Left ventricle myocardium inferior (tissue), 1 donor: ENCODE measurements around the gene IGSF21. TPM values are rescaled to one million over a fixed set of nuclear protein-coding genes. Genes with fewer than 3 reads are reported as not detected.

Experiments
- DNase-seq: peaks from one replicate; pipeline ENCODE4 v3.0.0-alpha.2; 2020
- H3K27ac ChIP-seq: fragments of 200-600 bp; replicated peaks from 2 replicates; pipeline ENCODE4 v1.8.0; 2021
- H3K27me3 ChIP-seq: fragments of 200-600 bp; 2 replicates; pipeline ENCODE4 v1.8.0; 2021; ENCODE audit warnings: low read depth
- H3K36me3 ChIP-seq: fragments of 200-600 bp; 2 replicates; pipeline ENCODE4 v1.8.0; 2021
- H3K4me1 ChIP-seq: fragments of 200-600 bp; 2 replicates; pipeline ENCODE4 v1.8.0; 2021
- H3K4me3 ChIP-seq: fragments of 200-600 bp; 2 replicates; pipeline ENCODE4 v1.8.0; 2021; ENCODE audit warnings: mild to moderate bottlenecking, moderate library complexity
- H3K9me3 ChIP-seq: fragments of 200-600 bp; replicated peaks from 2 replicates; pipeline ENCODE4 v1.8.0; 2021
- intact Hi-C: fragments of 100-400 bp; cut with micrococcal nuclease; formaldehyde crosslinking; loops from one replicate; pipeline ENCODE4 v1.11.0; 2022
- total RNA-seq: library from RNA; stranded (reverse); fragmentation: NEBNext Ultra II Directional; extraction: Animal tissue kit (Norgen Biotek cat#: 25700); gene quantifications from one replicate; pipeline ENCODE4 v1.2.1, GENCODE V29; 2021
- TF ChIP-seq, protein P1 (sequence below): fragments of 200-600 bp; IDR thresholded peaks from 2 replicates; pipeline ENCODE4 v1.8.0; 2021; ENCODE audit warnings: antibody characterized with exemption, mild to moderate bottlenecking, borderline replicate concordance
- donor health status: DM: no; HTN: yes; CAD: no; lungs with severe emphysema.

Gene IGSF21
- total RNA-seq, 1 donor from 2014 or later = 0.47 TPM

DNA sequence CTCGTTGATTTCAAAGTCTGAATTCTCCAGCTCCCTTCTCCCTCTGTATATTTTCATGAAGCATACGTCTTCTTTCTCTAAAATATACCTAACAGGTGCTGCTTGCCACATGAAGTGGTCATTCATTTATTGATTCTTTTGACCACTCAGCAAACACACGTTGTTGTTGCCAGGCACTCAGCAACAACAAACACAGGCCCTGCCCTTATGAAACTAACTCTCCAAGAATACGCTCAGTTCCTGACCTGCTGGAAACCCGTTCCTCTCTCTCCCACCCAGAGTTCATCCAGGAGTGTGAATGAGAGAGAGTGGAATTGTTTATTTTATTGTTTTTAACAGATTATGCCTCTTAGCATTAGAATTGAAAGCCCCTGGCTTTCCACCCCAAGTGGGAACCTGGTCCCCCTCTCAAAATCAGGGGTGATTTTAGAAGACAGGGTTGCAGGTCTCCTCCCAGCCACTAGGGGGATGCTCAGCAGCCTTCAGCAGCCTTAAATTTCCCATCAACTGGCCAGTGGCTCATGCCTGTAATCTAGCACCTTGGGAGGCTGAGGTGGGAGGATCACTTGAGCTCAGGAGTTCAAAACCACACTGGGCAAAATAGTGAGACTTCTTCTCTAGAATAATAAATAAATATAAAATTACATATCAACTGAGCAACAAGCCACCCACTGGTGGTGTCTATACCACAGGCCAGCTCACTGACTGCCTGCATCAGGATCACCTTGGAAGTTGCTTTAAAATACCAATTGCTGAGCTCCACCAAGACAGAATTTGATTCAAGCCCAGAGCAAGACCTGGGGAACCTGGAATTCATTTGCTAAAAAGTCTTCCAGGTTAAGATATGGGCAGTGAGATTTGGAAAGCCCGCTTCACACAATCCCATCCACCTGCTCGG lies 192.1 kb downstream of the IGSF21 start:
- intact Hi-C loops = no loop called here

GRCh38 chr1:18300376-18300775 lies 192.8 kb downstream of the IGSF21 start:
- DNase-seq = no peak
- intact Hi-C loops = no loop called here
- no peak overlapping the region for H3K4me3 ChIP-seq
- H3K27me3 ChIP-seq = peaks cover 90% of the 10 kb centered on the region
- no peak overlapping the region for H3K27ac ChIP-seq
- H3K36me3 ChIP-seq = no peaks in the 10 kb centered on the region
- TF ChIP-seq, protein P1, sequence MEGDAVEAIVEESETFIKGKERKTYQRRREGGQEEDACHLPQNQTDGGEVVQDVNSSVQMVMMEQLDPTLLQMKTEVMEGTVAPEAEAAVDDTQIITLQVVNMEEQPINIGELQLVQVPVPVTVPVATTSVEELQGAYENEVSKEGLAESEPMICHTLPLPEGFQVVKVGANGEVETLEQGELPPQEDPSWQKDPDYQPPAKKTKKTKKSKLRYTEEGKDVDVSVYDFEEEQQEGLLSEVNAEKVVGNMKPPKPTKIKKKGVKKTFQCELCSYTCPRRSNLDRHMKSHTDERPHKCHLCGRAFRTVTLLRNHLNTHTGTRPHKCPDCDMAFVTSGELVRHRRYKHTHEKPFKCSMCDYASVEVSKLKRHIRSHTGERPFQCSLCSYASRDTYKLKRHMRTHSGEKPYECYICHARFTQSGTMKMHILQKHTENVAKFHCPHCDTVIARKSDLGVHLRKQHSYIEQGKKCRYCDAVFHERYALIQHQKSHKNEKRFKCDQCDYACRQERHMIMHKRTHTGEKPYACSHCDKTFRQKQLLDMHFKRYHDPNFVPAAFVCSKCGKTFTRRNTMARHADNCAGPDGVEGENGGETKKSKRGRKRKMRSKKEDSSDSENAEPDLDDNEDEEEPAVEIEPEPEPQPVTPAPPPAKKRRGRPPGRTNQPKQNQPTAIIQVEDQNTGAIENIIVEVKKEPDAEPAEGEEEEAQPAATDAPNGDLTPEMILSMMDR = no peak
- H3K9me3 ChIP-seq = no peaks in the 10 kb centered on the region
- H3K4me1 ChIP-seq = no peaks in the 10 kb centered on the region

More for the DNA sequence above, 192.1 kb downstream of the IGSF21 start:
- DNase-seq = no peak
- TF ChIP-seq, protein P1 = peak; percentile 67
- Histone ChIP-seq H3K27ac (no peak overlapping the region), H3K27me3 (peaks cover 97% of the 10 kb centered on the region), H3K4me3 (no peak overlapping the region), H3K9me3 (no peaks in the 10 kb centered on the region), H3K36me3 (no peaks in the 10 kb centered on the region), H3K4me1 (no peaks in the 10 kb centered on the region)

GRCh38 chr1:18302788-18303413 lies 195.3 kb downstream of the IGSF21 start:
- TF ChIP-seq, protein P1 = peak; percentile 19
- peaks cover 87% of the 10 kb centered on the region for H3K27me3 ChIP-seq

GRCh38 chr1:18304151-18304869 lies 196.7 kb downstream of the IGSF21 start:
- no peaks in the 10 kb centered on the region for H3K36me3 ChIP-seq

More at GRCh38 chr1:18302788-18303413, 195.3 kb downstream of the IGSF21 start:
- DNase-seq = no peak
- H3K4me1 ChIP-seq = no peaks in the 10 kb centered on the region
- H3K9me3 ChIP-seq = no peaks in the 10 kb centered on the region
- H3K27ac ChIP-seq = no peak overlapping the region
- no peaks in the 10 kb centered on the region for H3K36me3 ChIP-seq
- H3K4me3 ChIP-seq = no peak overlapping the region
- intact Hi-C loops = no loop called here

More at GRCh38 chr1:18304151-18304869, 196.7 kb downstream of the IGSF21 start:
- H3K27me3 ChIP-seq = peaks cover 87% of the 10 kb centered on the region
- intact Hi-C loops = no loop called here
- no peaks in the 10 kb centered on the region for H3K4me1 ChIP-seq
- no peaks in the 10 kb centered on the region for H3K9me3 ChIP-seq
- DNase-seq = no peak
- no peak overlapping the region for H3K4me3 ChIP-seq
- TF ChIP-seq, protein P1 = no peak
- no peak overlapping the region for H3K27ac ChIP-seq
